Measurements from ENCODE around the gene HEATR5A.

DNA sequence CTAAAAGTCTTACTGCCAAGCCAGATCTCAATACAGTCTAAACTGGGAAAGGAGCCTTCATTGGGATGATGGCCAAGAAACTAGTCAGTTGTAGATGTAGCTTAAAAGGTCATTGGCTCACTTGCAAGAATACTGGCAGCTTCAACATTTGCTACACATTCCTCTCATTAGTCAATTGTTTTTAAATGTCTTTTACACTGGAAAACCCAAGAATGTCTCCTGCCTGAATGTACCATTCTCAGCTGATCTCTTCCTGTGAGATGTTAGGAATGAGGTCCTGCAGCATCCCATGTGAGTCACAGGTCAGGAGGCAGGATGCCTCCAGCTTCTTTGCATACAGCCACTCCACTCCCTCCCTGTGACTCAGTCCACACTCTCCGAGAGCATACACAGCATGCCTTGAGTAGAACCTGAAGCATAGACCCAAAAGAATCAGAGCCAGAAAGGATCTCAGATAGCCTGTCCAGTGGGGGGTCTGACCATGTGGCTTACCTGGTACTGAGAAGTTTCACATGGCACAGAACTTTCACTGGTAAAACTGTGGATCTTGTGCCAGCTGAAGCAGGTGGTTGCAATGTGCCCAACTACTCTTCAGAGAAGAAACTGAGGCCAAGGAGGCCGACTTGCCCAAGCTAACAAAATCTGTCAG lies 156.7 kb downstream of the HEATR5A start:
- TF ChIP-seq CTCF (IDR thresholded peaks at IDR 0.05 in 2 of 3, conservative IDR thresholded peaks at IDR 0.05 in 1 of 3; ENCODE audit: control insufficient read depth in 2 of 3, extremely low read depth in 1 of 3, insufficient read depth in 1 of 3, low read depth in 3 of 3, low read length in 3 of 3) (no peak), TAF1 (IDR thresholded peaks at IDR 0.05; ENCODE audit: borderline replicate concordance, low read depth, low read length) (no peak), MLLT1 (IDR thresholded peaks at IDR 0.05) (no peak), SUPT20H (IDR thresholded peaks at IDR 0.05; ENCODE audit: borderline replicate concordance, control insufficient read depth, low read depth, low read length) (no peak), ZNF622 (IDR thresholded peaks at IDR 0.05) (no peak), YY1 (IDR thresholded peaks at IDR 0.05; ENCODE audit: low read depth, low read length) (no peak), SIX5 (IDR thresholded peaks at IDR 0.05; ENCODE audit: low read depth, low read length, severe bottlenecking) (no peak), TCF7 (IDR thresholded peaks at IDR 0.05; ENCODE audit: borderline replicate concordance) (no peak)
